Head of caudate nucleus (tissue), 42 donors: Measurements from ENCODE around the gene TMX4.
A peak's percentile ranks its signal among the peaks of the same experiment; 100 is the strongest.
"Not testable (repeated sequence)": the region's sequence is repeated elsewhere in the genome, so short reads cannot be mapped to it uniquely, and the experiment has no call there.

Source experiments
- DNase-seq, 42 donors: peaks; one replicate each; pipeline versions ENCODE4 v3.0.0 to v3.0.0-alpha.2; 2020 to 2021; ENCODE audit warnings: mixed read lengths in 7 of 42
- intact Hi-C: fragments of 100-400 bp; cut with DNase I; formaldehyde crosslinking; loops from one replicate; pipeline ENCODE4 v1.15.0; 2022

Gene TMX4

GRCh38 chr20:8019246-8019997, at the start of gene TMX4:
Gene TMX4 (minus strand): TSS chr20:8019761. CDS start chr20:8019613, 148 bp downstream.
- peak; percentile 90 to 97 (median 94) for DNase-seq
- intact Hi-C loops = no loop called here

- DNase-seq = no peak
- intact Hi-C loops = no loop called here
Measured at GRCh38 chr20:8067082-8067481, 47.5 kb upstream of the TMX4 start.

- DNase-seq = no peak
- intact Hi-C loops = no loop called here
Measured at GRCh38 chr20:8066662-8067061, 47.1 kb upstream of the TMX4 start.

GRCh38 chr20:8065691-8066090, 46.1 kb upstream of the TMX4 start:
- no peak for DNase-seq
- intact Hi-C loops = no loop called here

GRCh38 chr20:8062756-8063155, 43.2 kb upstream of the TMX4 start:
- intact Hi-C loops = no loop called here
- DNase-seq = no peak

GRCh38 chr20:8061861-8062518, 42.4 kb upstream of the TMX4 start:
- DNase-seq = no peak
- intact Hi-C loops = no loop called here

GRCh38 chr20:8060977-8061376, 41.4 kb upstream of the TMX4 start:
- intact Hi-C loops = no loop called here
- DNase-seq = no peak

GRCh38 chr20:8057871-8058270, 38.3 kb upstream of the TMX4 start:
- intact Hi-C loops = no loop called here

GRCh38 chr20:8055096-8055495, 35.5 kb upstream of the TMX4 start:
- intact Hi-C loops = no loop called here
- DNase-seq = peak in 7 of 42 donors; percentile 9 to 37 (median 19)

More at GRCh38 chr20:8057871-8058270, 38.3 kb upstream of the TMX4 start:
- no peak for DNase-seq

GRCh38 chr20:8050157-8050837, 30.7 kb upstream of the TMX4 start:
- intact Hi-C loops = no loop called here
- no peak for DNase-seq

- no peak for DNase-seq
- intact Hi-C loops = no loop called here
Measured at GRCh38 chr20:8049310-8049709, 29.7 kb upstream of the TMX4 start.

- intact Hi-C loops = no loop called here
Measured at GRCh38 chr20:8045946-8046345, 26.4 kb upstream of the TMX4 start.

GRCh38 chr20:8043687-8044282, 24.2 kb upstream of the TMX4 start:
- intact Hi-C loops = no loop called here
- DNase-seq = peak in 14 of 42 donors; percentile 17 to 75 (median 44)

More at GRCh38 chr20:8045946-8046345, 26.4 kb upstream of the TMX4 start:
- no peak for DNase-seq

GRCh38 chr20:8039042-8039441, 19.5 kb upstream of the TMX4 start:
- intact Hi-C loops = loop anchor here (10.0 kb wide), 1 partner anchor 686 kb away; no protein-coding TSS in a partner anchor
- DNase-seq = no peak

GRCh38 chr20:8036771-8037170, 17.2 kb upstream of the TMX4 start:
- no peak for DNase-seq
- intact Hi-C loops = loop anchor here (10.0 kb wide), 1 partner anchor 688 kb away; no protein-coding TSS in a partner anchor

- intact Hi-C loops = loop anchor here (10.0 kb wide), 1 partner anchor 692 kb away; no protein-coding TSS in a partner anchor
- DNase-seq = no peak
Measured at GRCh38 chr20:8033151-8033841, 13.7 kb upstream of the TMX4 start.

GRCh38 chr20:8032499-8032898, 12.9 kb upstream of the TMX4 start:
- intact Hi-C loops = loop anchor here (10.0 kb wide), 1 partner anchor 692 kb away; no protein-coding TSS in a partner anchor
- no peak for DNase-seq

GRCh38 chr20:8031539-8031938, 12.0 kb upstream of the TMX4 start:
- intact Hi-C loops = loop anchor here (10.0 kb wide), 1 partner anchor 693 kb away; no protein-coding TSS in a partner anchor
- not testable (repeated sequence) for DNase-seq
